NCI-H524 (cell line): ENCODE data around the gene CRYBG3.

Experiments
- DNase-seq, 2 experiments: peaks; one replicate each; lab custom pipeline; 2025; lab: John Stamatoyannopoulos, UW

CRYBG3 gene

GRCh38 chr3:97971679-97972567 lies 150.1 kb downstream of the CRYBG3 start, which contains the start of gene RIOX2:
RIOX2 (minus strand) TSS chr3:97972431; CDS start chr3:97967593, 4,838 bp downstream.
- peak; percentile 75 to 92 for DNase-seq

GRCh38 chr3:97972976-97973375 lies 151.2 kb downstream of the CRYBG3 start:
- DNase-seq, result no peak

GRCh38 chr3:97974996-97975395 lies 153.2 kb downstream of the CRYBG3 start:
- DNase-seq, result no peak

GRCh38 chr3:97975466-97975865 lies 153.7 kb downstream of the CRYBG3 start:
- DNase-seq, result no peak

GRCh38 chr3:97979610-97980009 lies 157.8 kb downstream of the CRYBG3 start:
- peak; percentile 97 to 100 for DNase-seq

GRCh38 chr3:97981886-97982285 lies 160.1 kb downstream of the CRYBG3 start:
- no peak for DNase-seq

- peak in 1 of 2 experiments; percentile 22 for DNase-seq
Measured at GRCh38 chr3:97983933-97984491, 162.2 kb downstream of the CRYBG3 start.

- no peak for DNase-seq
Measured at GRCh38 chr3:97987306-97987705, 165.5 kb downstream of the CRYBG3 start.

- DNase-seq, result no peak
Measured at GRCh38 chr3:97988784-97989568, 167.2 kb downstream of the CRYBG3 start.

- DNase-seq, result no peak
Measured at GRCh38 chr3:97990624-97991292, 168.9 kb downstream of the CRYBG3 start.

- DNase-seq, result no peak
Measured at GRCh38 chr3:97991293-97991682, 169.5 kb downstream of the CRYBG3 start.

- DNase-seq, result no peak
Measured at GRCh38 chr3:97992547-97993173, 170.8 kb downstream of the CRYBG3 start.

- no peak for DNase-seq
Measured at GRCh38 chr3:97993526-97993925, 171.7 kb downstream of the CRYBG3 start.

GRCh38 chr3:97994328-97994945 lies 172.6 kb downstream of the CRYBG3 start:
- no peak for DNase-seq
